HG03469 (cell line): ENCODE measurements around the gene TOP2A.
"Not testable (repeated sequence)": the region's sequence is repeated elsewhere in the genome, so short reads cannot be mapped to it uniquely, and the experiment has no call there.

Experiments
- ATAC-seq: cut with Tn5 transposase; IDR thresholded peaks from one replicate; pipeline ENCODE4 v1.9.1; 2021; ENCODE audit warnings: mild to moderate bottlenecking, moderate library complexity, moderate number of reproducible peaks; ENCODE audit not compliant: unreplicated experiment

TOP2A gene

DNA sequence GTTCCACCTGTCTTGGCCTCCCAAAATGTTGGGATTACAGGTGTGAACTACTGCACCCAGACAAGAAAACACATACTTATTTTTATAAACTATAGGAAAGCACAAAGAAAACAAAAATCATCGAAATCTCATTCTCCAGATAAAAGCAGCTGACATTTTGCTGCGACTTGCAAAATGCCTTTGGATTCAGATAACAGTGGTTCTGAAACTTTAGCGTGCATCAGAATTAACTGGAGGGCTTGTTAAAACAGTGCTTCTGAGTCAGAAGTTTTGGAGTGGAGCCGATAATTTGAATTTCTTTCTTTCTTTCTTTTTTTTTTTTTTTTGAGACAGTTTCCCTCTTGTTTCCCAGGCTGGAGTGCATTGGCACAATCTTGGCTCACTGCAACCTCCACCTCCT, 35.4 kb downstream of the TOP2A start:
- ATAC-seq: no peak

GRCh38 chr17:40378966-40379365, 38.7 kb downstream of the TOP2A start:
- ATAC-seq: no peak

DNA sequence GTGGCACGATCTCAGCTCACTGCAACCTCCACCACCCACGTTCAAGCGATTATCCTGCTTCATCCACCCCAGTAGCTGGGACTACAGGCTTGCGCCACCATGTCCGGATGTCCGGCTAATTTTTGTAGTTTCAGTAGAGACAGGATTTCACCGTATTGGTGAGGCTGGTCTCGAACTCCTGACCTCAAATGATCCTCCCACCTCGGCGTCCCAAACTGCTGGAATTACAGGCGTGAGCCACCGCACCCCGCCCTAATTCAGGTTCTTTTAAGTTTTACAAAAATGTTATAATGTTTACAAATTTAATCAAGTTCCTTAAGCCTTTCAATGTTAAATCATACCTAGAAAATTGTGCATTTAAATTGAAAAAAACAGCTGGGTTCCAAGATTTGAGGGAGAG, 39.9 kb downstream of the TOP2A start:
- no peak for ATAC-seq

DNA sequence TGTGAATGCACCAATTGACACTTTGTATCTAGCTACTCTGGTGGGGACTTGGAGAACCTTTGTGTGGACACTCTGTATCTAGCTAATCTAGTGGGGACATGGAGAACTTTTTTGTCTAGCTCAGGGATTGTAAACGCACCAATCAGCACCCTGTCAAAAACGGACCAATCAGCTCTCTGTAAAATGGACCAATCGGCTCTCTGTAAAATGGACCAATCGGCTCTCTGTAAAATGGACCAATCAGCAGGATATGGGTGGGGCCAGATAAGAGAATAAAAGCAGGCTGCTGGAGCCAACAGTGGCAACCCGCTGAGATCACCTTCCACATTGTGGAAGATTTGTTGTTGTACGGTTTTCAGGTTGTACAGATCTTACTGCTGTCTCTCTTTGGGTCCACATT, 41.2 kb downstream of the TOP2A start:
- not testable (repeated sequence) for ATAC-seq

DNA sequence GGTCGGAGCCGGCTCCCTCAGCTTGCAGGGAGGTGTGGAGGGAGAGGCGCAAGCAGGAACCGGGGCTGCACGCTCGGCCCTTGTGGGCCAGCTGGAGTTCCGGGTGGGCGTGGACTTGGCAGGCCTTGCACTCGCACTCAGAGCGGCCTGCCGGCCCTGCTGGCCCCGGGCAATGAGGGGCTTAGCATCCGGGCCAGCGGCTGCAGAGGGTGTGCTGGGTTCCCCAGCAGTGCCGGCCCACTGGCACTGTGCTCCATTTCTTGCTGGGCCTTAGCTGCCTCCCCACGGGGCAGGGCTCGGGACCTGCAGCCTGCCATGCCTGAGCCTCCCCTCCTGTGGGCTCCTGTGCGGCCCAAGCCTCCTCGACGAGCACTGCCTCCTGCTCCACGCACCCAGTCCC, 41.9 kb downstream of the TOP2A start:
- ATAC-seq: not testable (repeated sequence)

DNA sequence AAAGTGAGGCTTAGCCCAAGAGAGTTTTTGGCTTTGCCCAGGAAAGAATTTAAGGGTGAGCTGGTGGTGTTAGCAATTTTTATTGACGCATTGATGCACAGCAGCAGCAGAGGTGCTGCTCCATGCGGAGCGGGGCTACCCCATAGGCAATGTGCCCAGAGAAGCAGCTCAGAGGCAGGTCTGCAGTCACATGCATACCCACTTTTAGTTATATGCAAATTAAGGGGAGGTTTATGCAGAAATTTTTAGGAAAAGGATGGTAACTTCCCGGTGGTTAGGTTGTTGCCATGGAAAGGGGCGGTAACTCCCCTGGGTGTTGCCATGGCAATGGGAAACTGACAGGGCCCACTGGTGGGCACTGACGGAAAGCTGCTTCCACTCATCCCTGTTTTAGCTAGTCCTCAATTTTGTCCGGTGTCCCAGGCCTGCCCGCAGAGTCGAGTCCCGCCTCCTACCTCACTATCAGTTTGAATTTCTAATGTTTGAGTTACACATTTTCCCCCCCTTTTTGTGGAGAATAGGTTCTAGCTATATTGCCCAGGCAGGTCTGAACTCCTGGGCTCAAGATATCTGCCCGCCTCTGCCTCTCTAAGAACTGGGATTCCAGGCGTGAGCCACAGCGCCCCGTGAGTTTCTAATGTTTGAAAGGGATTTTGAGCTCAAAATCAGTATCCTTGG, 42.7 kb downstream of the TOP2A start:
- no peak for ATAC-seq

DNA sequence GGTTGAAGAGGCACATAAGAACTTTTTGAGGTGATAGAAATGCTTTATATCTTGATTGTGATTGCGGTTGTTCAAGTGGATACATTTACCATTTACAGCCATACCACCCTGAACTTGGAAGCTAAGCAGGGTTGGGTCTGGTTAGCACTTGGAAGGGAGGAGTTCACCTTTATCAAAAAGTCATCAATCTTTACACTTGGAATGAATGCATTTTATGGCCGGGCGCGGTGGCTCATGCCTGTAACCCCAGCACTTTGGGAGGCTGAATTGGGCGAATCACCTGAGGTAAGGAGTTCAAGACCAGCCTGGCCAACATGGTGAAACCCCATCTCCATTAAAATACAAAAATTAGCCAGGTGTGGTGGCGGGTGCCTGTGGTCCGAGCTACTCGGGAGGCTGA, 43.7 kb downstream of the TOP2A start:
- ATAC-seq: no peak

GRCh38 chr17:40373324-40373723, 44.4 kb downstream of the TOP2A start:
- no peak for ATAC-seq

GRCh38 chr17:40372644-40373043, 45.1 kb downstream of the TOP2A start:
- ATAC-seq: not testable (repeated sequence)

DNA sequence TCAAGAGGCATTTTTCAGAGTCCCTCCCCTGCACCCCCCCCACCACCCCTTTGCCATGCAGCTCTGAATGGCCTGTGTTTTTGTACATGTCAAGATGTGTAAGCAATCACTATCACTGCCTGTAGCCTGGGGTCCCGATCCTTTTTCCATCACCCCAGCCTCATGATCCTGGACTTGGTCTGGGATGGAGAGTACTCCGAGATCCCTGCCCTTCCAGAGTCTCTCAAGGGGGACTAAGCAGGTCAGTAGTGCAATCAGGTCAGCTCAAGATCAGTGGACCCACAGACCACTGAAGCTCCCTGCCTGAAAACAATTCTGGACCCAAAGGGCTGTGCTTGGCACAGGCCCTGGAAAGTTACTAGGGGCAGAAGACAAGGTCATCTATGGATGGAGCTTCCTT, 45.7 kb downstream of the TOP2A start:
- ATAC-seq: no peak

- ATAC-seq: no peak
Measured at GRCh38 chr17:40371261-40371929, 46.3 kb downstream of the TOP2A start.

GRCh38 chr17:40369923-40370322, 47.8 kb downstream of the TOP2A start:
- ATAC-seq: no peak

DNA sequence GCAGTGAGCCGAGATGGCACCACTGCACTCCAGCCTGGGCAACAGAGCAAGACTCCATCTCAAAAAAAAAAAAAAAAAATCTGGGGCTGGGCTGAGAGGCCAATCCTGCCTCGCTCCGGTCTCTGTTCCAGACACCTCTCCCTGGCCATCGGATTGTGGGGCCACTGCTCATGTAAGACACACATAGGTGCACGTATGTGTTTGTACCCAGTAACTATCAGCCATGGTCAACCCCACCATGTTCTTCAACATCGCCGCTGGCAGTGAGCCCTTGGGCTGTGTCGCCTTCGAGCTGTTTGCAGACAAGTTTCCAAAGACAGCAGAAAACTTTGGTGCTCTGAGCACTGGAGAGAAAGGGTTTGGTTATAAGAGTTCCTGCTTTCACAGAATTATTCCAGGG, 50.0 kb downstream of the TOP2A start:
- ATAC-seq: not testable (repeated sequence)

DNA sequence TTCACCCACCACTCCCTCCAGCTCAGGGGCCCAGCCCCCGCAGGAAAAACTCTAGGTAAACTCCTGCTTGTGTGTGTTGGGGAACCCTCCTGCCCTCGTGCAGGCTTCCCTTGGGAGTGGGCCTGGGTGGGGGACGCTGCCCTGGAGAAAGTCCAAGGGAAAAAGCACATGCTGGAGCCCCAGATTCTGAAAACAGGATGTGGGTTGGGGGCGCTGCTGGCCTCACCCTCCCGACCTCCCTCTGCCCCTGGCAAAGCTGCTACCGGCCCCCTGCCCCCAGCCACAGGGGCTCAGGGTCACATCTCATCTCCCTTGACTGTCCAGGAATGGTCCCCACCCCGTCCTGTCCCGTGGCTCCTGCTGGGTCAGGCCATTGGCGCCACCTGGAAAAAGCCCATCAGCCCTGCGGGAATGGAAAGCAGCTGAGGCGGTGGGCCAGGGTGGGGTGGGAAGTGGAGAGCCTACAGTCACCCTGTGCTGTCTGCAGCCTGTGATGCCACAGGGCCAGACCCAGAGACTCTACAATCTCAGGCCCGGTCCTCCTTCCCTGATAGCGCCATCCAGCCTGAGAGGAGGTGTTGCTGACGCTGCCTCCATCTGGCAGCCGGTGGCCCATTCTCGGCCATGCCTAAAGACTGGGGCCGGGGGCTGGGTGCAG, 50.7 kb downstream of the TOP2A start:
- no peak for ATAC-seq

DNA sequence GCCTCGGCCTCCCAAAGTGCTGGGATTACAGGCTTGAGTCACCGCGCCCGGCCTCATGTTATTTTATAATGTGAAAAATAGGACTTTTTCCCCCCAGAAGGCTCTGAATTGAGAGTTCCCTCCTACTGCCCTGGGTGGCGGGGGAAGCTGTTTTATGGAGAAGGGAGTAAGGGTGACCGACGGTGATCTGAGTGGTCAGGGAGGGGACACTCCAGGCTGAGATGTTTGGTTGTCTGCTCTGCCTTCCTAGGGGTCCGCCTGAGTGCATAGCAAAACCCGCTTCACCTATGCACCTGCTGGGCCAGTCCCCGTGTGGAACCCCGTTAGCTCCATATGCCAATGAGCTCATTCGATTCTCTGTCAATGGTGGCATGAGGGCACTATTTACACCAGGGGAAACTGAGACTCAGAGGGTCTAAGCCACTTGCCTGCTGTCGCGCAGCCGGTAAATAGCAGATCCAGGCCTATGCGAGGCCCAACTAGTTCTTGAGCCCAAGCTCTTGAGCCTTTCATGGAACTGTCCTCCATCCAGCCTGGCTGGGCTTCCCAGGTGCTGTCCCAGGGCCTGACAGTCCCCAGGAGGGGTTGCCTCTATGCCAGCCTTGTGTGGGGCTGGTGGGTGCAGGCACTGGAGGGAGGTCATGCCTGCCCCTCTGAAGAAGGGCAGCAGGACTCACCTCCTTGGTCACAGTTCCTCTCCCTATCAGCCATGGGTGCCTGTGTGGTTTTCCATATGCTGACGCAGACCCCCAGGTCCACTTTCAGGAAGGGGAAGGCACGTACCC, 51.4 kb downstream of the TOP2A start:
- ATAC-seq: no peak

GRCh38 chr17:40364906-40365305, 52.8 kb downstream of the TOP2A start:
- ATAC-seq: no peak

DNA sequence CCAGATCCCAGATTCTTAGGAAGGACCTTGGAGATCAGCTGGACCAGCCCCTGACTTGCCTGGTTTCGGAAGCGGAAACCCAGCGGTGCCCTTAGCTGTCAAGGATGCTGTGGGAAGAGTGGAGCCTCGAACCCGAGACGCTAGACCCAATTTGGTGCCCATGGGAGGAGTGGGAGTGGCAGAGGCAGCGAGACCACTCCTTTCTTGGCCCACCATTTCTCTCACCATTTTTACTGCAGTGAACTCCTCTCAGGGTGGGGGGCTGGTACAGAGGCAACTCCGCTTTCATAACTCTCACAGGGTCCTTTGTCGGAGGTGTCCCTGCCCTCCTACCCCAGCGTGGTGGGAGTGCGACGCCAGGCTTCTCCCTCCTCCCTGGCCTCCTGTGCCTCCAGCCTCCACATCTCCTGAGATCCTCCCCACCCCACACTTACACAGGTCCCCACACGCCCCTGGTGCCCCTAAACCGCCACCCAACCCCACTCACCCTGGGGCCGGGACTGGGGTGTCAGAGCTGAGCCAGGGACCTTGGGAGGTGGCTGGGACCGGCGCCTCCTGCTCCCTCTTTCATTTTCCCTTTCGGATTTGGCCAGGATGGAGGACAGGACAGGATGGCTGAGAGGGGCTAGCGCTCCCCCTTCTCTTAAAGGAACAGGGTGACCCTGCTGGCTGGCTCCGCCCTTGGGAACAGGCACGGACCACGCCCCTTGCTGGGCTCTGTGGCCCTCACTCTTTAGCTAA, 53.4 kb downstream of the TOP2A start, which contains the start of gene GJD3:
Gene GJD3 (minus strand): TSS at position 617 of the 741 bp plus-strand sequence. CDS start 922 bp downstream, outside the sequence.
- no peak for ATAC-seq

DNA sequence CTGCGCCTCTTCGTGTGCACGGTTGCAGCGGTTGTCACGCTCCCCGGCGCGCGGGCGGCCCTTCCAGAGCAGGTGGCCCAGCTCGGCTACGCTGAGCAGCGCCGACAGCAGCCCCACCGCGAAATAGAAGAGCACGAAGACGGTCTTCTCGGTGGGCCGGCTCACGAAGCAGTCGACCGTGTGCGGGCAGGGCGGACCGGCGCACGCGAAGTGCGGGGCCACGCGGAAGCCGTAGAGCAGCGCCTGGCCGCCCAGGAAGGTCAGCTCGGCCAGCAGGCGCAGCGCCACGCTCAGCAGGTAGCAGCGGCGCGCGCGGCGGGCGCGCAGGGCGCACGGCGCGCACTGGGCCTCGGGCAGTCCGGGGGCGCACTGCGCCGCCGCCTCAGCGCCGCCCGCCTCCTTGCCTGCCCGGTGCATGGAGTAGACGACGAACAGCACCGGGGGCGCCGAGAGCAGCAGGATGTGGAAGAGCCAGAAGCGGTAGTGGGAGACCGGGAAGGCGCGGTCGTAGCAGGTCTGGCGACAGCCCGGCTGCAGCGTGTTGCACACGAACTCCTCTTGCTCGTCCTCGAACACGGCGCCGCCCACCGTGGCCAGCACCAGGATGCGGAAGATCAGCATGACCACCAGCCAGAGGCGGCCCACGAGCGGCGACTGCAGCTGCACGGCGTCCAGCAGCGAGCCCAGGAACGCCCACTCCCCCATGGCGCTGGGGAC, 54.4 kb downstream of the TOP2A start:
- no peak for ATAC-seq

DNA sequence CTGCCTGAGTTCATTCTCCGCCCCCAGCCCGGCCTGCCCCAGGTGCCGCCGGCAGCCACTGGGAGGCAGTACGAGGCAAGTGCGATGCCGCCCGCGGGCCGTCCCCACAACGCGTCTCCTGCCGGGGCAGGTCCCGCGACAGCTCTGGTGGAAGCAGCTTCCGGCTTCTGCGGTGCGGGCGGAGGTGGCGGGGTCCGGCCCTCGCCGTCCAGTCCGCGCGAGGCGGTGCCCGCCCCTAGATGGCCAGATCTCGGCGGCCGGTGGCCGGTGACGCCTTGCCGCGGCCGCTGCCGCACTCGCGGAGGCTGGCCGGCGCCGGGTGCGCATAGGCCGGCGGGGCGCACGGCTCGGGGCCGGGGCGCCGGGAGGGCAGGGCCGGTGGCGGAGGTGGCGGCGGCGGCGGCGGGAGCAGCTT, 55.0 kb downstream of the TOP2A start:
- no peak for ATAC-seq
